Transverse colon (tissue), 4 donors: ENCODE data around the gene MAN1B1.

Experiments
- POLR2A ChIP-seq: fragments of 450-650 bp; IDR thresholded peaks from one replicate; pipeline ENCODE4 v1.6.1; 2016; ENCODE audit warnings: antibody characterized with exemption, mild to moderate bottlenecking, moderate library complexity
- POLR2AphosphoS5 ChIP-seq, 3 donors: sonication (generic); formaldehyde crosslinking; IDR thresholded peaks; one replicate each; pipeline ENCODE4 v1.6.1; 2016; ENCODE audit warnings: antibody characterized with exemption in 3 of 3
- TF ChIP-seq, protein P1 (sequence below), 5 experiments: fragments of 200-600 bp in 3 of 5; fragments of 450-650 bp in 2 of 5; sonication (generic) in 3 of 5; IDR thresholded peaks; 1 replicate in 2 of 5; 2 replicates in 3 of 5; pipeline ENCODE4 v1.5.1; 2016 to 2017; ENCODE audit warnings: antibody characterized with exemption in 5 of 5, inconsistent platforms in 3 of 5, mild to moderate bottlenecking in 2 of 5, moderate library complexity in 1 of 5

DNA sequence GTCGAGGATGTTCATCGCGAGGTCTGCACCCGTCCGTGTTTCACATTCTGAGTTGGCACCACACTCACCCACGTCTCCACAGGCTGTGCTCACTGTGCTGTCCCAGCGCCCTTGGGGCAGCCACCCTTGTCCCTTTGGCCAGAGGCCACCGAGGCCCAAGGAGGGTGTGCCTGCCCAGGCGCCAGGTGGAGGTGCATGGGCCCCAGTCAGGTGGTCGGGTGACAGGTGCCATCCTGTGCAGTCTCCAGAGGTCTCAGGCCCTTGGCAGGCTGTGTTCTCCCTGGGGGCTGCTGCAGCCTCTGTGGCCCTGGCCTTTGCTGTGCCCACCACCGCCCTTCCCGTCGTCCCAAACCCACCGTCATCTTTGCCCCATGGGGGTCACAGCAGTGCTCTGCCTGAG is 12.4 kb downstream of the MAN1B1 start:
- TF ChIP-seq POLR2AphosphoS5 (IDR thresholded peaks at IDR 0.05) (no peak), POLR2A (no peak)
- TF ChIP-seq, protein P1, sequence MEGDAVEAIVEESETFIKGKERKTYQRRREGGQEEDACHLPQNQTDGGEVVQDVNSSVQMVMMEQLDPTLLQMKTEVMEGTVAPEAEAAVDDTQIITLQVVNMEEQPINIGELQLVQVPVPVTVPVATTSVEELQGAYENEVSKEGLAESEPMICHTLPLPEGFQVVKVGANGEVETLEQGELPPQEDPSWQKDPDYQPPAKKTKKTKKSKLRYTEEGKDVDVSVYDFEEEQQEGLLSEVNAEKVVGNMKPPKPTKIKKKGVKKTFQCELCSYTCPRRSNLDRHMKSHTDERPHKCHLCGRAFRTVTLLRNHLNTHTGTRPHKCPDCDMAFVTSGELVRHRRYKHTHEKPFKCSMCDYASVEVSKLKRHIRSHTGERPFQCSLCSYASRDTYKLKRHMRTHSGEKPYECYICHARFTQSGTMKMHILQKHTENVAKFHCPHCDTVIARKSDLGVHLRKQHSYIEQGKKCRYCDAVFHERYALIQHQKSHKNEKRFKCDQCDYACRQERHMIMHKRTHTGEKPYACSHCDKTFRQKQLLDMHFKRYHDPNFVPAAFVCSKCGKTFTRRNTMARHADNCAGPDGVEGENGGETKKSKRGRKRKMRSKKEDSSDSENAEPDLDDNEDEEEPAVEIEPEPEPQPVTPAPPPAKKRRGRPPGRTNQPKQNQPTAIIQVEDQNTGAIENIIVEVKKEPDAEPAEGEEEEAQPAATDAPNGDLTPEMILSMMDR (IDR thresholded peaks at IDR 0.05): no peak
